Panc1 (cell line): Measurements from ENCODE around the gene CCND1. TPM values are rescaled to one million over a fixed set of nuclear protein-coding genes. Genes with fewer than 3 reads are reported as not detected.

Source experiments
- ATAC-seq: fragments of 200-7000 bp; cut with Tn5 transposase; 2 replicates; pipeline ENCODE4 v1.9.1; 2020; ENCODE audit warnings: mild to moderate bottlenecking, moderate library complexity
- BruUV-seq: library from RNA; stranded (reverse); fragments of 400-500 nt; replicated peaks from 2 replicates; lab custom pipeline; 2021; lab: Mats Ljungman, UMichigan
- CTCF ChIA-PET: fragments of 300-600 bp; sonication (Branson Sonifier 250); formaldehyde crosslinking; loops from one replicate; lab custom pipeline; 2022; ENCODE audit warnings: antibody characterized with exemption; lab: Charles Lee
- POLR2A ChIA-PET: fragments of 300-600 bp; sonication (Branson Sonifier 250); formaldehyde crosslinking; loops from one replicate; lab custom pipeline; 2022; ENCODE audit warnings: antibody characterized with exemption; lab: Charles Lee
- DNase-seq: peaks from one replicate; pipeline ENCODE4 v3.0.0-alpha.2; 2010; ENCODE audit warnings: low read depth, low spot score
- H3K27ac ChIP-seq: 2 replicates; pipeline ENCODE4 v1.5.1; 2011; ENCODE audit warnings: mild to moderate bottlenecking, low read length, inconsistent platforms
- H3K27me3 ChIP-seq: fragments of 200-500 bp; sonication (Bioruptor generic); 2 replicates; pipeline ENCODE4 v1.6.0; 2014; ENCODE audit warnings: low read length, inconsistent platforms; ENCODE audit not compliant: control insufficient read depth, insufficient read depth
- H3K36me3 ChIP-seq: fragments of 200-500 bp; sonication (Bioruptor generic); 2 replicates; pipeline ENCODE4 v1.5.1; 2014; ENCODE audit warnings: inconsistent platforms, mild to moderate bottlenecking, low read length, moderate library complexity; ENCODE audit not compliant: control insufficient read depth, insufficient read depth
- H3K4me1 ChIP-seq: 2 replicates; pipeline ENCODE4 v1.5.1; 2011; ENCODE audit warnings: inconsistent platforms, mild to moderate bottlenecking, low read length, moderate library complexity; ENCODE audit not compliant: control insufficient read depth, insufficient read depth
- H3K4me3 ChIP-seq, 2 experiments: 2 replicates each; pipeline ENCODE4 v1.5.1; 2011 to 2012; ENCODE audit warnings: low read depth in 2 of 2, low read length in 2 of 2, mild to moderate bottlenecking in 2 of 2, inconsistent platforms in 1 of 2, moderate library complexity in 1 of 2
- H3K9me3 ChIP-seq: fragments of 200-500 bp; sonication (Bioruptor generic); 2 replicates; pipeline ENCODE4 v1.5.1; 2014; ENCODE audit warnings: low read depth, mild to moderate bottlenecking, inconsistent platforms, low read length, moderate library complexity; ENCODE audit not compliant: control insufficient read depth, insufficient read depth
- CTCF ChIP-seq: fragments of 450-650 bp; IDR thresholded peaks from 2 replicates; pipeline ENCODE4 v1.5.1; 2017; ENCODE audit warnings: mild to moderate bottlenecking
- POLR2AphosphoS5 ChIP-seq: IDR thresholded peaks from 2 replicates; pipeline ENCODE4 v1.6.1; 2012; ENCODE audit warnings: mild to moderate bottlenecking, low read depth, low read length, moderate library complexity
- REST ChIP-seq, 2 experiments: IDR thresholded peaks; 2 replicates each; pipeline ENCODE4 v1.6.1; 2011 to 2012; ENCODE audit warnings: low read depth in 2 of 2, control low read depth in 1 of 2, low read length in 1 of 2, mild to moderate bottlenecking in 1 of 2, moderate library complexity in 1 of 2; ENCODE audit not compliant: insufficient read depth in 1 of 2
- SIN3A ChIP-seq: IDR thresholded peaks from 2 replicates; pipeline ENCODE4 v1.6.1; 2012; ENCODE audit warnings: low read depth, mild to moderate bottlenecking, low read length, moderate library complexity, borderline replicate concordance; ENCODE audit not compliant: insufficient read depth
- TCF7L2 ChIP-seq: IDR thresholded peaks from 2 replicates; pipeline ENCODE4 v1.6.1; 2011; ENCODE audit warnings: mild to moderate bottlenecking, low read depth, low read length, inconsistent platforms
- in situ Hi-C: cut with HindIII; loops from 2 replicates; pipeline ENCODE4 v1.10.0; 2016; ENCODE audit warnings: low sequenced_read_pairs, low pct_unique_long_range_greater_than_20kb
- intact Hi-C: fragments of 100-400 bp; cut with micrococcal nuclease; formaldehyde crosslinking; loops from one replicate; pipeline ENCODE4 v1.10.0; 2022; ENCODE audit not compliant: unreplicated experiment
- total RNA-seq: library from RNA; stranded (reverse); gene quantifications from one replicate; pipeline ENCODE4 v1.2.1, GENCODE V29; 2021; ENCODE audit not compliant: unreplicated experiment

CCND1 gene
- total RNA-seq, 1 experiment from 2014 or later: 259 TPM

GRCh38 chr11:69641681-69642548 lies 959 bp downstream of the CCND1 start:
- POLR2A ChIA-PET: no interaction called here
- in situ Hi-C loops: no loop called here

DNA sequence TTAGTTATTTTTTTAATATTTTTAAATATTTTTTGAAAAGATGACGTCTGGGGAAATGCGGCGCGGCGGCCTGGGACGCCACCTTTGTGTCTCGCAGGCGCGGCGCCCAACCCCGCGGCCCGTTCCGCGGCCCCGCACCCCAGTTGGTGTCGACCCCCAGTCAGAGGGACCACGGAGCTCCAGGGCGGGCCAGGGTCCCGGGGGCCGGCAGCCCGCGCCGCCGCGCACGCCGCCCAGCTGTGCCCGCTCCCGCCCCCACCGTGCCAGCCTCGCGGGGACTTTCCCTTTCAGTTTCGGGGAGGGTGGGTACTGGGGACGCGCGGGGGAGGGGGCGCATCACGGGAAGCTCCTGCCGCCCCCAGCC lies 1.6 kb downstream of the CCND1 start:
- TF ChIP-seq REST (IDR thresholded peaks at IDR 0.05; ENCODE audit: insufficient read depth in 1 of 2, low read depth in 2 of 2, low read length in 1 of 2): no peak
- no peak for TF ChIP-seq SIN3A
- no peak for TF ChIP-seq TCF7L2
- TF ChIP-seq POLR2AphosphoS5: no peak; the same call in 1 of the 2 replicates
- TF ChIP-seq CTCF: no peak
- Histone ChIP-seq H3K36me3 (peaks cover 10% of the 10 kb centered on the region; the same call in 1 of the 2 replicates), H3K27me3 (no peaks in the 10 kb centered on the region), H3K4me1 (peaks cover 37% of the 10 kb centered on the region), H3K27ac (peak overlapping the region; percentile 89), H3K9me3 (no peaks in the 10 kb centered on the region), H3K4me3 (peak overlapping the region; percentile 80 to 93)
- POLR2A ChIA-PET: interaction anchor here (1.0 kb wide), 1 partner anchor 344 kb away, joined by 5 read pairs; no protein-coding TSS in a partner anchor
- ATAC-seq (no peak), DNase-seq (no peak)
- intact Hi-C loops (loop anchor here (2.0 to 5.0 kb wide), 3 partner anchors 265 to 540 kb away; no protein-coding TSS in a partner anchor), in situ Hi-C loops (no loop called here)
- BruUV-seq: no TSS peak
- CTCF ChIA-PET: interaction anchor here (0.6 to 1.0 kb wide), 4 partner anchors 345 to 1081 kb away, joined by 3 to 7 read pairs (median 4); no protein-coding TSS in a partner anchor

More at GRCh38 chr11:69641681-69642548, 959 bp downstream of the CCND1 start:
- H3K36me3 ChIP-seq: peaks cover 10% of the 10 kb centered on the region; the same call in 1 of the 2 replicates
- DNase-seq (no peak), ATAC-seq (no peak)
- no peak for TF ChIP-seq REST (IDR thresholded peaks at IDR 0.05; ENCODE audit: insufficient read depth in 1 of 2, low read depth in 2 of 2, low read length in 1 of 2)
- intact Hi-C loops: loop anchor here (2.0 to 5.0 kb wide), 4 partner anchors 265 to 539 kb away; no protein-coding TSS in a partner anchor
- no peaks in the 10 kb centered on the region for H3K27me3 ChIP-seq
- CTCF ChIA-PET: interaction anchor here (0.8 kb wide), 1 partner anchor 1081 kb away, joined by 7 read pairs; no protein-coding TSS in a partner anchor
- BruUV-seq: no TSS peak
- H3K4me1 ChIP-seq: peaks cover 39% of the 10 kb centered on the region
- H3K9me3 ChIP-seq: no peaks in the 10 kb centered on the region
- peak overlapping the region; percentile 89 for H3K27ac ChIP-seq
- peak overlapping the region; percentile 80 to 93 for H3K4me3 ChIP-seq
